SK-N-MC (cell line): ENCODE data around the gene RUNX1.

ENCODE experiments used
- DNase-seq: peaks from one replicate; pipeline ENCODE4 v3.0.0-alpha.2; 2011; ENCODE audit warnings: low read depth, low spot score
- H3K27ac ChIP-seq: fragments of 200-600 bp; sonication (generic); 2 replicates; pipeline ENCODE4 v1.5.1; 2016; ENCODE audit warnings: mixed run types
- H3K36me3 ChIP-seq: fragments of 200-600 bp; sonication (generic); 2 replicates; pipeline ENCODE4 v1.6.1; 2017; ENCODE audit warnings: antibody characterized with exemption, low read length, mixed read lengths; ENCODE audit not compliant: insufficient read depth
- H3K4me3 ChIP-seq: fragments of 200-600 bp; sonication (generic); 2 replicates; pipeline ENCODE4 v1.5.1; 2016
- H3K9ac ChIP-seq: fragments of 200-600 bp; sonication (generic); 2 replicates; pipeline ENCODE4 v1.8.0; 2017; ENCODE audit warnings: mixed run types, mixed read lengths; ENCODE audit not compliant: insufficient read length
- H3K9me3 ChIP-seq: fragments of 200-600 bp; sonication (generic); 2 replicates; pipeline ENCODE4 v1.6.1; 2017; ENCODE audit warnings: low read depth, mild to moderate bottlenecking, antibody characterized with exemption, low read length, moderate library complexity, mixed read lengths
- EZH2 ChIP-seq: fragments of 200-600 bp; sonication (generic); IDR thresholded peaks from one replicate; pipeline ENCODE4 v1.6.1; 2017; ENCODE audit warnings: antibody characterized with exemption
- FOXP2 ChIP-seq: optimal IDR thresholded peaks from 2 replicates; pipeline ENCODE3; 2011; ENCODE audit warnings: mild to moderate bottlenecking, moderate library complexity; ENCODE audit not compliant: insufficient read depth; ENCODE audit errors: extremely low read length, control extremely low read depth
- POLR2AphosphoS5 ChIP-seq: IDR thresholded peaks from 2 replicates; pipeline ENCODE4 v1.6.1; 2012; ENCODE audit warnings: mild to moderate bottlenecking, low read depth, low read length, borderline replicate concordance

Gene RUNX1

GRCh38 chr21:34857874-34858273, 191.2 kb downstream of the RUNX1 start:
- no peak overlapping the region for H3K4me3 ChIP-seq
- no peaks in the 10 kb centered on the region for H3K36me3 ChIP-seq
- H3K27ac ChIP-seq = no peak overlapping the region
- no peak for DNase-seq
- H3K9me3 ChIP-seq = no peaks in the 10 kb centered on the region
- TF ChIP-seq EZH2 (no peak), FOXP2 (no peak), POLR2AphosphoS5 (no peak)
- H3K9ac ChIP-seq = no peak overlapping the region

- no peak for DNase-seq
- H3K4me3 ChIP-seq = no peak overlapping the region
- H3K27ac ChIP-seq = no peak overlapping the region
- no peaks in the 10 kb centered on the region for H3K9me3 ChIP-seq
- no peaks in the 10 kb centered on the region for H3K36me3 ChIP-seq
- H3K9ac ChIP-seq = no peak overlapping the region
- TF ChIP-seq FOXP2 (no peak), EZH2 (no peak), POLR2AphosphoS5 (no peak)
Observed at GRCh38 chr21:34857122-34857713, 191.9 kb downstream of the RUNX1 start.

- H3K4me3 ChIP-seq = no peak overlapping the region
- no peak for DNase-seq
- no peak overlapping the region for H3K9ac ChIP-seq
- TF ChIP-seq EZH2 (no peak), POLR2AphosphoS5 (no peak), FOXP2 (no peak)
- no peaks in the 10 kb centered on the region for H3K9me3 ChIP-seq
- no peaks in the 10 kb centered on the region for H3K36me3 ChIP-seq
- no peak overlapping the region for H3K27ac ChIP-seq
Observed at GRCh38 chr21:34852448-34852847, 196.7 kb downstream of the RUNX1 start.

GRCh38 chr21:34850166-34850690, 198.9 kb downstream of the RUNX1 start:
- TF ChIP-seq FOXP2 (no peak), POLR2AphosphoS5 (no peak), EZH2 (no peak)
- Histone ChIP-seq H3K27ac (no peak overlapping the region), H3K4me3 (no peak overlapping the region), H3K9ac (no peak overlapping the region), H3K36me3 (no peaks in the 10 kb centered on the region), H3K9me3 (no peaks in the 10 kb centered on the region)
- DNase-seq = no peak

DNA sequence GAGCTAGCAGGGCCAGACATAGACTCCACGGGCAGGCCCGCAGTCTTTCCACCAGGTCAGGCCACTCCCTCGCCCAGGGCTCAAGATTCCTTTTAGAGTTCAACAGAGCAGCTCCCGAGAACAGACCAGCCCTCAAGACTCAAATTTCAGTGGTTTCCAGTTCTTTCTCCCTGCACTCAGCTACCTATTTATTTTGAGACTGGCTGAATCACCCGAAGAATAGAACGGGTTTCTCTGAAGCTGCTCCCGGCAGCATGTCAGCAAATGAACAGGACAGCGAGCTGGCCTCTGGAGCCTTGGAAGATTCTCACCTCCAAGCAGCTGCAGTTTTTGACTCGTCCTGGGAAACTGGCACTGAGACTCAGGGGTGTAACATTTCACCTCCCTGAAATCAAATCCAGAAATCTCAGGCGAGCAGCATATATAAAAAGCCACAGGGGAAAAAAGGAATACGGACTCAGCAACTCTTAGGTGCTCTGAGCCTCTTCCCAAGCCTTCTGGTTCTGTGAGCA, 202.4 kb downstream of the RUNX1 start:
- H3K4me3 ChIP-seq = no peak overlapping the region
- no peak overlapping the region for H3K27ac ChIP-seq
- H3K9me3 ChIP-seq = no peaks in the 10 kb centered on the region
- no peak for TF ChIP-seq POLR2AphosphoS5
- H3K36me3 ChIP-seq = no peaks in the 10 kb centered on the region
- H3K9ac ChIP-seq = no peak overlapping the region
- no peak for DNase-seq

GRCh38 chr21:34845521-34846451, 203.3 kb downstream of the RUNX1 start:
- Histone ChIP-seq H3K4me3 (no peak overlapping the region), H3K9ac (no peak overlapping the region), H3K27ac (no peak overlapping the region), H3K9me3 (no peaks in the 10 kb centered on the region), H3K36me3 (no peaks in the 10 kb centered on the region)
- TF ChIP-seq FOXP2 (no peak), EZH2 (no peak), POLR2AphosphoS5 (no peak)
- no peak for DNase-seq

- no peak overlapping the region for H3K9ac ChIP-seq
- no peak overlapping the region for H3K27ac ChIP-seq
- TF ChIP-seq EZH2 = no peak
- no peak for TF ChIP-seq POLR2AphosphoS5
- TF ChIP-seq FOXP2 = no peak
- no peaks in the 10 kb centered on the region for H3K9me3 ChIP-seq
- no peak overlapping the region for H3K4me3 ChIP-seq
- no peaks in the 10 kb centered on the region for H3K36me3 ChIP-seq
- DNase-seq = no peak
Observed at GRCh38 chr21:34844924-34845238, 204.2 kb downstream of the RUNX1 start.

DNA sequence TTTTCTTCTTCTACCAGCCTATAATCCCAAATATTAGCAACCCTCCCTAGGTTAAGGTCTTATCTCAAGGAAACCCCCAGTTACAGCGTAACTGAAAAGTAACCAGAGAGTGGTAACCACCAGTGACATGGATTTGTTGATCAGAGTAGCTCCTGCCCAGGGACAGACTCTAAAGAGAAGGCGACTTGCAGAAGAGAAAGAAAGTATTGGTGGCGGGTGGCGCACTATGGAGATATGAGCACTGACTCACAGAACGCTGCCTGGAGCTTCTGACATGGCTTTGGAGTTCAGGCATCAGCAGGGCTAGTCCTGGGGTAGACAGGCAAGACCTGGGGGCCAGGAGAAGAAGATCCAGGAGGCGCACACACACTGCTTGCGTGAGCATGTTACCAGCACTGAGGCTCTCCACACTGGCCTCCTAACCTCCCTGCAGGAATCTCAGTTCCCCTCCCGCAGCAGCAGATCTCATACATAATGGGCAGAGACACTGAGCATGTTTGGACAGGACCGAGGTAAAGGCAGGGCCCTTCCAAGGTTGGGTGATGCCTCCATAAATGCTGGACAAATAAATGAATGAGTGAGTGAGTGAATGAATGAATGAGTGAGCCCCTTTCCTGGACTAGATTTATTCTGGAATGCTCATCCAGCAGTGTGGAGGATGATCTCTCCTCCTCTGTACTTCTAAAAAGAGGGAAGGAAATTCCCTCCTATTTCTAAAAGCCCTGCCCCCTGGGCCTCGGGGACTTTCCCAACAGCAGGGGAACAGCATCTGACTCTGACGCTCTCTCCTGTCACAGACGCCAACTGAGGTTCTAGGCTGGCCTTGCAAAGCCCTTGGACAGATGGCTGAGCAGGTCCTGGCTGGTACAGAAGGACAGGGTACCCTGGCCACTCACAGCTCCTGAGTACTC, 204.8 kb downstream of the RUNX1 start:
- no peak overlapping the region for H3K4me3 ChIP-seq
- no peak overlapping the region for H3K27ac ChIP-seq
- TF ChIP-seq POLR2AphosphoS5 (no peak), FOXP2 (no peak), EZH2 (no peak)
- no peaks in the 10 kb centered on the region for H3K9me3 ChIP-seq
- DNase-seq = no peak
- no peaks in the 10 kb centered on the region for H3K36me3 ChIP-seq
- H3K9ac ChIP-seq = no peak overlapping the region
